ENCODE data around the gene NAA10.
"Not testable (repeated sequence)": the region's sequence is repeated elsewhere in the genome, so short reads cannot be mapped to it uniquely, and the experiment has no call there.

Gene NAA10

DNA sequence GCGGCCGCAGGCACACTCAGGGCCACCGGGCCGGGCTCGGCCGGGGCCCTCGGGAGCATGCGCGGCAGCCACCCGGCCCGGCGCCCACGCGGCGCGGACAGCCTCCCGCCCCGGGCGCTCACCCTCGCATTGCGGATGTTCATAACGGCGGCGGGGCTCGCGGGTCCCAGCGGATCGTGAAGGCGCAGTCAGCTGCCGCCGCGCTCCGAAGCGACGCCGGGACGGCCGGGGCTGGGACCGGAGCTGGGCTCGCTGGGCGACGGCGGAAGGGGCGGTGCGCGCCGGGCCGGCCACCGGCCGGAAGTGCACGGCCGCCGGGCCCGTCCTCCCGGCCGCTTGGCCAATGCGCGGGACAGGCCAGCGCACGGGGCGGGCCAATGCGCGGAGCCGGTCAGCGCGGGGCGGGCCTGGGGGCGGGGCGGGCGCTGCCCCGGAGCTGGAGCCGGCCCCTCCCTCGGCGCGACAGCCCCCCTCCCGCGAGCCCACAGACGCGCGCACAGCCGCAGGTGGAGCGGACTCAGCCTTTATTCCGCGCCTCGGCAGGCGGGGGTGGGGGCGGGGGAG is at the start of gene NAA10:
NAA10 (minus strand) TSS at position 276 of the 564 bp plus-strand sequence; CDS start at position 143, 133 bp downstream.
- POLR2A ChIA-PET (ENCODE audit: low non-redundant PET): interaction anchor here (0.8 kb wide), 1 partner anchor 13 kb away, joined by 3 read pairs; no protein-coding TSS in a partner anchor
- TF ChIP-seq, protein P1, sequence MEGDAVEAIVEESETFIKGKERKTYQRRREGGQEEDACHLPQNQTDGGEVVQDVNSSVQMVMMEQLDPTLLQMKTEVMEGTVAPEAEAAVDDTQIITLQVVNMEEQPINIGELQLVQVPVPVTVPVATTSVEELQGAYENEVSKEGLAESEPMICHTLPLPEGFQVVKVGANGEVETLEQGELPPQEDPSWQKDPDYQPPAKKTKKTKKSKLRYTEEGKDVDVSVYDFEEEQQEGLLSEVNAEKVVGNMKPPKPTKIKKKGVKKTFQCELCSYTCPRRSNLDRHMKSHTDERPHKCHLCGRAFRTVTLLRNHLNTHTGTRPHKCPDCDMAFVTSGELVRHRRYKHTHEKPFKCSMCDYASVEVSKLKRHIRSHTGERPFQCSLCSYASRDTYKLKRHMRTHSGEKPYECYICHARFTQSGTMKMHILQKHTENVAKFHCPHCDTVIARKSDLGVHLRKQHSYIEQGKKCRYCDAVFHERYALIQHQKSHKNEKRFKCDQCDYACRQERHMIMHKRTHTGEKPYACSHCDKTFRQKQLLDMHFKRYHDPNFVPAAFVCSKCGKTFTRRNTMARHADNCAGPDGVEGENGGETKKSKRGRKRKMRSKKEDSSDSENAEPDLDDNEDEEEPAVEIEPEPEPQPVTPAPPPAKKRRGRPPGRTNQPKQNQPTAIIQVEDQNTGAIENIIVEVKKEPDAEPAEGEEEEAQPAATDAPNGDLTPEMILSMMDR (conservative IDR thresholded peaks at IDR 0.05; ENCODE audit: low read depth): no peak
- DNase-seq (ENCODE audit: low spot score): peak; percentile 61
- H3K27ac ChIP-seq: peak within 1 kb of the TSS; percentile 66
- CTCF ChIA-PET: no interaction called here

DNA sequence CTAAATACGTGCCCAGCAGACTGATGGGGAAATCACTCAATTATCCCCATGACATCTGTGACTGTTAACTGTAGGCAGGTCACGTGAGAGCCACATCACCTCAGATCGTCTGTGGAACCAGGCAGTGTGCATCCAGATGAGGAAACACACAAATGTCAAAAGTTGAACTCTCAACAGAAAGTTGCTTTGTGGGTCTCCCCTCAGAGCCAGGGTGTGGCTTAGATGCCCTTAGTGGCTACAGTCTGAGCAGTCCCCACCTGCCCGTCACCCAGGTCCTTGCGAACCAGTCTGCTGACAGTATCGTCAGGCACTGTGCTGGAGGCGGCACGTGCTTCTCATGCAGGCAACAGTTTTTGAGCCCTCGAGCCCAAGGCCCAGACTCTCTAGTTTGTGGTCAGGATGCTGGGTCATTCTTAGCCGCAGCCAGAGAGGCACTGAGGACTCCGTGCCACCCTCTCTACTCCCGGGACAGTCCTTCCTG is 48.5 kb upstream of the NAA10 start:
- POLR2A ChIA-PET (ENCODE audit: low non-redundant PET): no interaction called here
- no peak overlapping the region for H3K27ac ChIP-seq
- CTCF ChIA-PET: no interaction called here
- TF ChIP-seq, protein P1 (conservative IDR thresholded peaks at IDR 0.05; ENCODE audit: low read depth): no peak
- no peak for DNase-seq (ENCODE audit: low spot score)

DNA sequence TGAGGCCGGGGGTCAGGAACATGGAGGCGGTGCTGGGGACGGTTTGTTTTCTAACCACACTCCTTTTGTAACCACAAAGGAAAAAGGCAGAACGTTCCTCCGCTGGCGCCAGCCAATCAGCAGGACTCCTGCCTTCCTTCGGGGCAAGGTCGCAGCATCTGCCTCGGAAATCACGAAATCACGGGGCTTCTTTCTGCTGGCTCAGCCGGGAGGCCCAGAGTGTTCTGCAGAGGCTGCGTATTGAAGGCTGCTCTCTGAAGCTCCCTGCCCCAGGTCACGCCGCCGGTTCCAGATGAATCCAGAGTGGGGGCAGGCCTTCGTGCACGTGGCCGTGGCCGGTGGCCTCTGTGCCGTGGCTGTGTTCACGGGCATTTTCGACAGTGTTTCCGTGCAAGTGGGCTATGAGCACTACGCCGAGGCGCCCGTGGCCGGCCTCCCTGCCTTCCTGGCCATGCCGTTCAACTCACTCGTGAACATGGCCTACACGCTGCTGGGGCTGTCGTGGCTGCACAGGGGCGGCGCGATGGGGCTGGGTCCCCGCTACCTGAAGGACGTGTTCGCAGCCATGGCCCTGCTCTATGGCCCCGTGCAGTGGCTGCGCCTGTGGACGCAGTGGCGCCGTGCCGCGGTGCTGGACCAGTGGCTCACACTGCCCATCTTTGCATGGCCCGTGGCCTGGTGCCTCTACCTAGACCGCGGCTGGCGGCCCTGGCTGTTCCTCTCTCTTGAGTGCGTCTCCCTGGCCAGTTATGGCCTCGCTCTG is 47.1 kb upstream of the NAA10 start:
- TF ChIP-seq, protein P1 (conservative IDR thresholded peaks at IDR 0.05; ENCODE audit: low read depth): no peak
- POLR2A ChIA-PET (ENCODE audit: low non-redundant PET): no interaction called here
- DNase-seq (ENCODE audit: low spot score): no peak
- H3K27ac ChIP-seq: no peak overlapping the region
- CTCF ChIA-PET: no interaction called here

DNA sequence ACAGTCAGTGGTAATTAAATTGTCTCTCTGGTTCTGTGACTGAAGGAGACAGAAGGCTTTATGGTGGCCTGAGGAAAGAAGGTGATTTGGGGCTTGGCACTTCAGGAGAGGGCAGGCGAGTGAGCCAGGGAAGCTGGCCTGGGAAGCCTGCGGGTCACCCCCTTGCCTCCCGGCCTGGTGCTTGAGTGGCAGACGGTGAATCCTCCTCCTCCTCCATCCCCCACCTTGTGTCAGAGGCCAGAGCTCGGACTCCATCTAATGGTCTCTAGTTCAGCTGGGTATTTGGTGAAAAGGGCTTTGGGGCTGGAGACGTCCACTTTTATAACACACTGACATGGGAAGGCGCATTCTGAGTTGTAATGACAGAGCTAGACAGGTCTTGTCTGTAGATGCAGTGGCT is 46.4 kb upstream of the NAA10 start:
- POLR2A ChIA-PET (ENCODE audit: low non-redundant PET): no interaction called here
- no peak overlapping the region for H3K27ac ChIP-seq
- CTCF ChIA-PET: no interaction called here
- TF ChIP-seq, protein P1 (conservative IDR thresholded peaks at IDR 0.05; ENCODE audit: low read depth): no peak
- no peak for DNase-seq (ENCODE audit: low spot score)

DNA sequence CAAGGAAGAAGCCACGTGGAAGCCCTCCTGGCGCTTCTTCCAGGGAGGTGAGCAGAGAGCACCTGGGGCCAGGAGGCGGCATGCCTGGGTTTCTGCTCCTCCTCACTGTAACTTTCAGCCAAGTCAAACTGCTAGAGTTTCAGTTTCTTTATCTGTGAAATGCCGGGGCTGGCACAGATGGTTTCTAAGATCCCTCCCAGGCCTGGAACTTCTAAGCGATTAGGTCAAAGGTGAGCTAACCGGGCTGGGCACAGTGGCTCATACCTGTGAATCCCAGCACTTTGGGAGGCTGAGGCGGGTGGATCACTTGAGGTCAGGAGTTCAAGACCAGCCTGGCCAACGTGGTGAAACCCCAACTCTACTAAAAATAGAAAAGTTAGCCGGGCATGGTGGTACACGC is 45.6 kb upstream of the NAA10 start:
- DNase-seq (ENCODE audit: low spot score); H3K27ac ChIP-seq; CTCF ChIA-PET: not testable (repeated sequence)
- POLR2A ChIA-PET (ENCODE audit: low non-redundant PET): interaction anchor here (0.5 kb wide), 1 partner anchor 22 kb away, joined by 8 read pairs; no protein-coding TSS in a partner anchor

DNA sequence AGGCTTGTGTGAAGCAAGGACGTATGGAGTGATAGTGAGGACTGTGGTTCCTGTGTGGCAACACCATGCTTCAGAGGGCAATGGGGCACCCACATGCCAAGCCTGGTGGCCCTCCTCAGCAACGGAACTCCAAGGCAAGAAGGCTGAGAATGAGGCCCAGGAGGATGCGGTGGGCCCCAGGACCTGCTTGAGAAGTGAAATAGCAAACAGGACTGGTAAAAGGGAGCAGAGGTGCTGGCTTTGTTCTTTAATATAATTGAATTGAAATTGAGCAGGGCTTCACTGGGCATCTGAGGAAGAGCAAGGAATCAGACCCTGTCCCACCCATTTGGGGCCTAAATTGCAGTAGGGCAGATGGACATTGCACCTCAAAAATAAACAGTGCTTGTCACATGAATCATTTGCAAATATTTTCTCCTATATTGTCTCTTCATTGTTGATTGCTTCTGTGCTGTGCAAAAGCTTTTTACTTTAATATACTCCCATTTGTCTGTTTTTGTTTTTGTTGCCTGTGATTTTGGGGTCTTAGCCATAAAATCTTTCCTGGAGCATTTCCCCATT is 40.0 kb upstream of the NAA10 start:
- ChIA-PET POLR2A (ENCODE audit: low non-redundant PET) (no interaction called here), CTCF (interaction anchor here (1.0 kb wide), 1 partner anchor 39 kb away, joined by 3 read pairs; no protein-coding TSS in a partner anchor)
- DNase-seq (ENCODE audit: low spot score): no peak
- TF ChIP-seq, protein P1 (conservative IDR thresholded peaks at IDR 0.05; ENCODE audit: low read depth): no peak
- H3K27ac ChIP-seq: peak overlapping the region; percentile 97
